ENCODE data around the gene FKBP8.
A peak's percentile ranks its signal among the peaks of the same experiment; 100 is the strongest.
"Not testable (repeated sequence)": the region's sequence is repeated elsewhere in the genome, so short reads cannot be mapped to it uniquely, and the experiment has no call there.

The FKBP8 gene

DNA sequence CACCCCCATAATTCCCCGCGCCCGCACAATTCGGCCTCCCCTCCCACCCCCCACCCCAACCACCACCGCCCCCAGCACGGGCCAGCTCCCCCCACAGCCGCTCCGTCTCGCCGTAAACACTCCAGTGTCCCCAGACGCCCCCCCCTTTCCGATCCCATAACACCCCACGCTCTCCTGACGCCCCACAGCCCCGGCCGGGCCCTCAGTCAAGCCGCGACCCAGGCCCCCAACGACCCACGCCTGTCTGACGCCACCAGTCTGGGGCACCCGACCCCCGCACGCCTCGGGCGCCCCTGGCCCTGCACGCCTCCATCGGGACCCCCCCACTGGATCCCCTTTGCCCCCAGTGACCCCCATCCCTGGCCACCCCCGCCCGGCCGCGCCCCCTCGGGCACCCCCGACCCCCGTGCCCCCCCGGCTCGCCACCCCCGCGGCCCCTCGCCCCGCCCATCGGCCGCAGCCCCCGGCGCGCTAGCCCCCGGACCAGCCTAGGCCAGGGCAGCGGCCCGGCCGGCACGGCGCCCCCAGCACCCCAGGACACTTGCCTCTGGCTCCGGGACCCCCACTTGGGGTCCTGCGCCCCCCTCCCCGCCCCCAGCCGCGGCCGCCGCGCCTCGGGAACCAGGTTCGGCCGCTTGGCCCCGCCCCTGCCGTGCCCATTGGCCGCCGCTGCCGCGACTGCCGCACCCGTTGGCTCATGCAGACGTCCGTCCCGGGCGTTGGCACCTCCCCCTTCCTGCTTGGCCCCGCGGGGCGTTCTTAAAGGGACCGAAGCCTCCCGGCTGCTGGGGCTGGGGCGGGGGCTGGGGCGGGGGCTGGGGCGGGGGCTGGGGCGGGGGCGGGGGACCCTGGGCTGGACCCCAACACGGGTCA lies at the start of gene FKBP8:
TSS of gene FKBP8 (minus strand) at position 633 of the 873 bp plus-strand sequence. CDS start 1,603 bp downstream, outside the sequence.
- peak within 1 kb of the TSS; percentile 72 for H3K4me3 ChIP-seq (replicated peaks; ENCODE audit: low read depth, low read length)
- TF ChIP-seq, protein P1, sequence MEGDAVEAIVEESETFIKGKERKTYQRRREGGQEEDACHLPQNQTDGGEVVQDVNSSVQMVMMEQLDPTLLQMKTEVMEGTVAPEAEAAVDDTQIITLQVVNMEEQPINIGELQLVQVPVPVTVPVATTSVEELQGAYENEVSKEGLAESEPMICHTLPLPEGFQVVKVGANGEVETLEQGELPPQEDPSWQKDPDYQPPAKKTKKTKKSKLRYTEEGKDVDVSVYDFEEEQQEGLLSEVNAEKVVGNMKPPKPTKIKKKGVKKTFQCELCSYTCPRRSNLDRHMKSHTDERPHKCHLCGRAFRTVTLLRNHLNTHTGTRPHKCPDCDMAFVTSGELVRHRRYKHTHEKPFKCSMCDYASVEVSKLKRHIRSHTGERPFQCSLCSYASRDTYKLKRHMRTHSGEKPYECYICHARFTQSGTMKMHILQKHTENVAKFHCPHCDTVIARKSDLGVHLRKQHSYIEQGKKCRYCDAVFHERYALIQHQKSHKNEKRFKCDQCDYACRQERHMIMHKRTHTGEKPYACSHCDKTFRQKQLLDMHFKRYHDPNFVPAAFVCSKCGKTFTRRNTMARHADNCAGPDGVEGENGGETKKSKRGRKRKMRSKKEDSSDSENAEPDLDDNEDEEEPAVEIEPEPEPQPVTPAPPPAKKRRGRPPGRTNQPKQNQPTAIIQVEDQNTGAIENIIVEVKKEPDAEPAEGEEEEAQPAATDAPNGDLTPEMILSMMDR (IDR thresholded peaks at IDR 0.05; ENCODE audit: low read length, missing control alignments), result no peak
- peak; percentile 86 for DNase-seq (ENCODE audit: low read depth)

GRCh38 chr19:18592732-18593131 lies 49.4 kb upstream of the FKBP8 start:
- not testable (repeated sequence) for H3K4me3 ChIP-seq (replicated peaks; ENCODE audit: low read depth, low read length); DNase-seq (ENCODE audit: low read depth)

DNA sequence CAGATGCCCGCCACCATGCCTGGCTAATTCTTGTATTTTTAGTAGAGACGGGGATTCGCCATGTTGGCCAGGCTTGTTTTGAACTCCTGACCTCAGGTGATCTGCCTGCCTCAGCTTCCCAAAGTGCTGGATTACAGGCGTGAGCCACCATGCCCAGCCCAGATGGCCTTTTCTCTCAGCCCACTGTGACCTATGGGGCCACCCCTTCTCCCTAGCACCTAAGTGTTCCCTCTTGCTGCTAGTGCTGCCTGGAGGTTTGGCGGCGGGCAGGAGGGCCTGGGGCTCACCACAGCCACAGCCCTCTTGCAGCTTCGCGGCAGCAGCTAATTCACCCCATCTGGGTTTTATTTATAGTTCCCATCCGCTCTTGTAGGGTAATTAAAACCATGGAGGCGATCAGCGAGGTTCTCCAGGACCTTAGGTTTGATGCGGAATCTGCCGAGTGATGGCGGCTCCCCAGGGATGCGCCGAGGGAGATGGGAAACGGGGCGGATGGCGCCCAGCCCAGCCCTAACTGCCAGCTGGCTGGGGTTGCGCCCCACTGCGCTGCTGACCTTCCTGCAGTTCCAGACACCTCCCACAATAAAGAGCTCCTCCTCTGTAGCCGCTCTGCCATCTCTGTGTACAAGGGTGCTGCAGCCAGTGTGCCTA lies 48.5 kb upstream of the FKBP8 start:
- DNase-seq (ENCODE audit: low read depth), result no peak
- no peak overlapping the region for H3K4me3 ChIP-seq (replicated peaks; ENCODE audit: low read depth, low read length)
- TF ChIP-seq, protein P1 (IDR thresholded peaks at IDR 0.05; ENCODE audit: low read length, missing control alignments), result no peak

DNA sequence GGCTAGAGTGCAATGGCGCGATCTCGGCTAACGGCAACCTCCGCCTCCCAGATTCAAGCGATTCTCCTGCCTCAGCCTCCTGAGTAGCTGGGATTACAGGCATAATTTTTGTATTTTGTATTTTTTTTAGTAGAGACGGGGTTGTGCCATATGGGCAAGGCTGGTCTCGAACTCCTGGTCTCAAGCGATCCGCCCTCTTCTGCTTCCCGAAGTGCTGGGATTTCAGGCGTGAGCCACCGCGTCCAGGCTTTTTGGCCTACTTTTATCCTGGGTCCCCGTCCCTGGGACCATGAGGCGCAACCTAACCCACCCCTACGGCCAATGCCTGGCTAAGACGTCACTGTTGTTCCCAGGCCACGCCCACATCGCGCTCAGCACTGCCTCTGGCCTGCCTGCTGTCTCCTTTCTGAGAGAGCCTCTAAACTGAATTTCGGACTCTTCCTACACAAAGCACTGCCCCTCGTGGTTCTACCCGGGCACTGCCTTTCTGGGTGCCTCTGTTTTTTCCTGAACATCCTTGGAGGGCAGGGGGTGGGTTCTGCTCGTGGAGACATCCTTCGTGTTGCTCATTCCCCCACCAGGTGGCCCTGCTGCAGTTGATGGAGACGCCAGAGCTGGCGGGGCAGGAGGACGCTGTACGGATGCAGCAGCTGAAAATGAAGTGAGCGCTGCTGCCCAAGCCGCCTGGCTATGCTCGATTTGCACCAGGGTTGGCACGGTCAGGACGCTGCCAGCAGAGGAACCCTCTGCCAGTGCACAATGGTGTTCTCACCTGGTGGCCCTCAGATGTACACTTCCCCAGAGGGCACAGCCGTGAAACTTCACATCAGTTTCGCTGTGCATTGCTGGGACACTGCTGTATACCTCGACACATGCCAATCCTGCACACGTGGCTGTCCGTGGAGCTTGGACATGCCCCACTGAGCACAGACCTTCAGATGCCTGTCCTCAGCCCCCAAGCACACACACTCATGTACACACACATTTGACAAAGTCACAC lies 47.2 kb upstream of the FKBP8 start:
- peak overlapping the region; percentile 67 for H3K4me3 ChIP-seq (replicated peaks; ENCODE audit: low read depth, low read length)
- DNase-seq (ENCODE audit: low read depth), result peak; percentile 61
- TF ChIP-seq, protein P1 (IDR thresholded peaks at IDR 0.05; ENCODE audit: low read length, missing control alignments), result peak; percentile 33

GRCh38 chr19:18589380-18590272 lies 46.3 kb upstream of the FKBP8 start:
- peak overlapping the region; percentile 67 for H3K4me3 ChIP-seq (replicated peaks; ENCODE audit: low read depth, low read length)
- TF ChIP-seq, protein P1 (IDR thresholded peaks at IDR 0.05; ENCODE audit: low read length, missing control alignments), result no peak

GRCh38 chr19:18588611-18589379 lies 45.4 kb upstream of the FKBP8 start, which contains the start of gene REX1BD:
TSS of gene REX1BD (plus strand) at chr19:18588798. CDS start at chr19:18588802, 4 bp downstream.
- peak within 1 kb of the TSS; percentile 67 for H3K4me3 ChIP-seq (replicated peaks; ENCODE audit: low read depth, low read length)
- peak; percentile 77 for DNase-seq (ENCODE audit: low read depth)
- TF ChIP-seq, protein P1 (IDR thresholded peaks at IDR 0.05; ENCODE audit: low read length, missing control alignments), result peak; percentile 66

More at GRCh38 chr19:18589380-18590272, 46.3 kb upstream of the FKBP8 start:
- DNase-seq (ENCODE audit: low read depth), result peak; percentile 66

Measured in fibroblast of pulmonary artery (primary cell).